ENCODE results near the gene TMEM222.

DNA sequence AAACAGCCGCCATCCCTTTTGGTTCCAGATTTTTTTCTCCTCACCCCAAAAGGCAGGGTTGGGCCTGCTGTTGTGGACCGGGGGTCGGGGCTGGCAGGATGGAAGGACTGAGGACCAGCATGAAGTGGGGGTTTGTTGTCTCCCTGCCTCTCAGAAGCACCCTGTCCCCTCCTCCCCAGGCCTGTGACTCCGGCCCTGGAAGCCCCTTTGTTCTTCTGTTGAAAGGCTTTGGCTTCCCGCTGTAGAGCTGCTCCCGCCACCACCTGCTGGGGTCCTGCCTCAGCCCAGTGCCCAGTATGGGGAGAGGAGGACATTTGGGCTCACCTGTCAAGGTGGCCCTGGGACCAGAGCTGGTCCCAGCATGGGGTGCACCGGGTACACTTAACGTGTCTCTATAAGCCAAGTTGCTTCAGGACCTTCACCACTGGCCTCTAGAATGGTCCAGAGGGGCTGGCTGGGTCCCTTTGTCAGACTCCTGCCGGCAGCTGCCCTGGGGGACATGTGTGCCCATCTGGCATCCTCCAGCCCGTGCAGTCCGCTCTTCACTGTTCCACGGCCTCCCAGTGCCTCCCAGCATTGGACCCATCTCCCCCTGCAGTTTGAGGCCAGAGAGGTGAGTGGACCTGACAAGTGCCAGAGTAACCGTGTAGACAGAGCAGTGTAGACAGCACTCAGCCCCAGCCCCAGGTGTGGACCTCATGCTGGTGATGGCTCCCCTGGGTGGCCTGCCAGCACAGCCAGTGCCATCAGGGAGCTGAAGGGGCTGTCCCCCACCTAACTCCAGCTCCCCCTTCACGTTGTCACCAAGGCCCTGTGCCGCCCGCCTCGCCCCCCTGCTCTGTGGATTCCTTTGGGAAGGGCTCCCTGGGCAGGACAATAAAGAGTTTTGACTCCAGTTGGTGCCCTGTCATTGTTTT lies 13.8 kb downstream of the TMEM222 start:
- TF ChIP-seq FOXK2 (IDR thresholded peaks at IDR 0.05) (no peak), SP1 (IDR thresholded peaks at IDR 0.05) (no peak), ARNT (IDR thresholded peaks at IDR 0.05) (no peak), FOXA1 (IDR thresholded peaks at IDR 0.05) (no peak), BHLHE40 (IDR thresholded peaks at IDR 0.05; ENCODE audit: borderline replicate concordance) (no peak), HDGF (IDR thresholded peaks at IDR 0.05; ENCODE audit: borderline replicate concordance) (no peak), NFRKB (IDR thresholded peaks at IDR 0.05) (no peak), SUZ12 (IDR thresholded peaks at IDR 0.05) (no peak), LEF1 (IDR thresholded peaks at IDR 0.05; ENCODE audit: borderline replicate concordance) (no peak)

Measured in HEK293T (cell line).